UCSD-AML1 (cell line): ENCODE data around the gene JAG2.
A peak's percentile ranks its signal among the peaks of the same experiment; 100 is the strongest.

Experiments
- DNase-seq: peaks from one replicate; lab custom pipeline; 2025; ENCODE audit not compliant: unreplicated experiment; lab: John Stamatoyannopoulos, UW

JAG2 gene

DNA sequence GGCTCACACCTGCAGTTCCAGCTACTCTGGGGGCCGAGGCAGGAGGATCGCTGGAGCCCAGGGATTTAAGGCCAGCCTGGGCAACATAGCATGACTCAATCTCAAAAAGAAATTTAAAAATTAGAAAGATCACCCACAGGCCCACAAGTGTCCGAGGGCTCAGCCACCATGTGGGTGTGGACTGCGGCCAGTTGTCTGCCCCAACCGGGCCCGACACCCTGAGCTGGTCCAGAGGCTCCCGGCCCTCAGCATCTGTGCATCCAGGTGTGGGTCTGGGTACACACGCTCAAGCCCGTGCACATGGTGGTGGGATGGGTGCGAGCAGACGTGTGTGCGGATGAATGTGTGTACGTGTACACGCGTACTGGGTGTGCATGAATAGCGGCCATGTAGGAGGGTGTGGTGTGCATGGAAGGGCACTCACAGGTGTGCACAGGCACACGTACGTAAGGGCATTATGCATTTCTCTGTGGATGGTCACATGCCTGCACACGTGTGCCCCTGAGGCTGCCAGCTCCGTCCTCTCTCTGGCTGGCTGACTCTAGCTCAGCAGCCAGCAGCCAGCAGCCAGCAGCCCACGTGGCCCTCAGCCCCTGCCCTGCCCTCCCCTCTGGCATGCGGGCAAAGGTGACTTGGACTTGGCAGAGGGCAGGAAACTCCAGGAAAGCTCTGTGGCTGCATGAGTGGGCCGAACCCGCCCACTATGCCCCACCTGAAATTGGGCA lies 35.8 kb upstream of the JAG2 start:
- no peak for DNase-seq

DNA sequence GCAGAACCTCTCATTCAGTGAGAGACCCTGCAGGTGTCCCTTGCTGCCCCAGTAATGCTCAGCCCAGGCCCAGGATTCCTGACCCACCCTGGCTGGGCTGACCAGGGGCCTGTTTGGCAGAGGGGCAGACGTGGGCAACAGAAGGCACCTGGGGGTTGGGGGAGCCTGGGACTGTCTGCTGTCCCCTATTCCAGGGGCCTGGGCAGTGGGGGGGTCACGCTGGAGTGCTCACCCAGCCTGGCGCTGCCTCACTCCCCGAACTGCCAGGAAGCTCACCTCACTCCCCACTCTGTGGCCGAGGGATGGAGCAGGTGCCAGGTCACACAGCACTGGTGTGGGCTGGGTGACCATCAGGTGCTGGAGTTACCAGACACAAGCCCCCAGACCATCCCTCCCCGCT lies 35.1 kb upstream of the JAG2 start:
- no peak for DNase-seq

DNA sequence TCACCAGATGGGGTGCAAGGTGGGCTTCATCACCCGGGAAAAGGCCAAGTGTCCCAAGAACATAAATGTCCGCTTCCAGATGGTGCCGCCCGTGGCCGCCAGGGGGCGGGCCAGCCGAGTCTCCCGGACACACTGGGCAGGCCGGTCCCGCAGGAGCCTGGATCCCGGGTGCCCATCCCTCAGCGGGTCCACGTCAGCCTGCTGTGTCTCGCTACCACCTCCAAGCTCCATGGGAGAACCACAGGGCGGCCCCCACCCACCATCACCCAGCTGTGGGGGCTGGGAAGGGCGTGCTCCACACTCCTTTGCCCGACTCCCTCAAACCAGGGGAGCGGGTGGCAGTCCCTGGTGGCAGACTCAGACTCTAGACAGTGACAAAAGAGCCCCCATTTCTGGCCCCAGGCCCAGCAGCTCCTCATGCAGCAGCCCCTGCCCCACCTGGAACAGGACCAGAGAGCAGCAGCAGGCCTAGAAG lies 34.5 kb upstream of the JAG2 start:
- DNase-seq, result peak; percentile 69

DNA sequence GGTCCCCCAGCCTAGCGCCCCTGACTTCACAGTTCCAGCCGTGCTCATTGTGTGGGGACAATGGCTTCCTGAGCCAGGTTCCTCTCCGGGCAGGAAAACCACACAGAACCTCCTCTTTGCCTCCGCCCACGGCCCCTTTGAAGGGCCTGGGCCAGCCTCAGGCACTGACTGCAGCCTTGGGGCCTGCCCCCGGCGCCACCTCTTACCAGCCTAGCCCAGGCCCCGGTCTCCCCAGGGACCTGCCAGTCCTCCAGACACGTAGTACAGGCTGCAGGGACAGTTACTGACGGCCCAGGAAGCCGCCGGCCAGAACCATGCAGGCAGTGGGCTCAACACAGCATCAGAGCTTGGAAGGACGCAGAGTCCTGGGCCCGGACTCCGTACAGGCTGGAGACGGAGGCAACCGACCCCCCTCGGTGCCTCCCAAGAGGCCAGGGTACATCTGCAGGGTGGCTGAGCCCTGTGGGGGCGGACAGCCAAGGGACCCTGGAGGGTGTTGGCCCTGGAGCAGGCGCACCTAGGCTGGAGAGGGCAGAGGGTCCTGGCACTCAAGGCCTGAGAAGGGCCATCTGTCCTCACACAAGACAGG lies 33.4 kb upstream of the JAG2 start:
- peak; percentile 86 for DNase-seq

DNA sequence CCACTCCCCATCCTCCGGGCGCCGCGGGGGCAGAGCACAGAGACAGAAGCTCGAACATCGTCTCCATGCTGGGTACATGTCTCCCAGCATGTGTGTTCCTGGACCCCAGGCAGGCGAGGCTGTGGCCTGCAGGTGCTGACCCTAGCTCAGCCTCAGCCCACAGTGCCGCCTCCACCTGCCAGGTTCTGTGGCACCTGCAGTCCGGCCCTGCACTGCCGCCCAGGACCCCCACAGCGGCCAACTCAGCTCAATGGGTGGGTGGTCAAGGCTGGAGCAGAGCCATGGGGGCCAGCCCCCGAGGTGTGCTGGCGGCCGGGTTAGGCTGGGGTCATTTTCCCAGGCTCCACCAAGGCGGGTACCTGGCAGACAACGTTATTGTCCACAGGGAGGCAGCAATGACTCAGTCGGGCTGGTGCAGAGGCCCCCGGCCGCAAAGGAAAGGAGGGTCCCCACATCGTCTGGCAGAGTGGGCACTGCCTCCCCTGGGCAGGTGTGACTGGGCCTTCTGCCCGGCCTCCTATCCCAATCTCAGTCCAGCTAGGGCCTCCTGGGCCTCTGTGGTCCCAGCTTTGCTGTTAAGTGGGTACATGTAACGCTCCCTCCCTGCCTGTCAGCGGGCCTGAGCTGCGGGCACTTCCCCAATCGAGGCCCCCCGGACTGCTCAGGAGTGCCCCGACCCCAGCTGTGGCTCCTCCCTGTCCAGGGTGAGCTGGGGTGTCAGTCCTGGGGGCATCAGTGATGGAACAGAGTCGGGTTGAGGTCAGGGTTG lies 32.8 kb upstream of the JAG2 start:
- no peak for DNase-seq

DNA sequence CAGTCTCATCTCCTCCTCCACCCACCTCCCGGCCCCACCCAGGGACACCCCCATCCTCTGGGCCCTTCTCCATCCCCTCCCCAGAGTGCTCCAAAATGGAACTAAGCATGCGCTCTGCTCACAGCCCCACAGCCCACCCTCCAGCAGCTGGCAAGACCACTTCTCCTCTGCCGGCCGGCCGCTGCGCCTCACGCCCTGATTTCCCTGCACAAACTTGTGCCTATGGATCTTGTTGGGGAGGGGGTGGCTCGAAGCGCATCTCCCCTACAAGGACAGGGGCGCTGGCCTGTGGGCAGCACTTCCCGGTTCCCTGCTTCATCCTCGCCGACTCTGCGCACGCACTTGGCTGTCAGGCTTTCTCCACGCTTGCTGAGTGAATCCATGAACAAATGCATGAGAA lies 32.1 kb upstream of the JAG2 start:
- no peak for DNase-seq

DNA sequence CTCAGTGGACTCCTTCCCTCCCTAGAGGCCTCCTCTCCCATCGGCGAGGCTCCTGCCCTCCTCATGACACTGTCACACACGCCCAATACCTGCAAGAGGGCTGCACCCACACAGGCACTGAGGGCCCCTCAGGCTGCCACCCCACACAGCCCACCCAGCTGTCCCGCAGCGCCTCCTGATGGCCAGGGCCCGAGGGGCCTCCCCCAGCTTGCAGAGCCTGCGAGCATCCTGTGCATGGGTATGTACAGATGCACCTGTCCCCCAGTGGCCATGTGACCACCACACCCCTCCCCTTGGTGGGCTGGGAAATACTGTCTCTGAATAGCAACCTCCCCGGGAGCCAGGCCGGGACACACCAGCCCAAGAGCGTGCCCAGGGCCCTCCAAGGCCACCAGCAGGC lies 31.5 kb upstream of the JAG2 start:
- no peak for DNase-seq

DNA sequence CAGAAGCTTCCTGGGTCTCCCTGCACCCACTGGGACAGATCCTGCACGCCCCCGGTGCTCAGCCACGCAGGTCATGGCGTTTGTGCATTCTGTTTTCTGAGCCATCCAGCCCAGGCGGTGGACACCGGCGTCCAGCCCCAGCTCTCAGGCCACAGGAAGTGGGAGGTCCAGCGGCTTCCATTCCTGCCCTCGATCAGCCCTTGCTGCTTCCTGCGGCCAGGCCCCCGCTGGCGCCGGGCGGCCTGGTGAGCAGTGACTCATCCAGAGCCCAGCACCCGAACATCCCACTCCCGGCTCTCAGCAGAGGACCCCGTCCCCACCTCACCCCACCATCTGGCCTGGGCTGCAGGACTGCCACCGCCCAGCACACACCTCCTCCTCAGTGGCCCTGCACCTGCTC lies 30.5 kb upstream of the JAG2 start:
- DNase-seq, result peak; percentile 54

DNA sequence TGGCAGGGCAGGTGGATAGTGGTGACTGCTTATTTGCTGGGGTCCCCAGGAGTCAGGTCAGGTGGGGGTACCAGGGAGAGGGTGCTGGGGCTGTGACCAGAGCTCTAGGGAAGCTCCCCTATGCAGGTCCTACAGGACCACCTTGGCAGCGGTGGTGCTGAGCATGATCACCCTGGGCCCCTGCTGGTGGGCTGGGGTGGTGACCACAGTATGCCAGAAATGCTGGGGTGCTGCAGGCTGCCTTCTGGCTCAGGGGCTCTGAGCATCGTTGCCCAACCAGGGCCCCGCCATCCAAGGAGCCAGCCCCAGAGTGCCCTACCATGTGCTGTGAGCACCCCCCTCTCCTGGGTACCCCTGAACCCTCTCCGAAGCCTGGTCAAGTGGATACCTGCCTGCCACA lies 30.0 kb upstream of the JAG2 start:
- DNase-seq, result no peak

DNA sequence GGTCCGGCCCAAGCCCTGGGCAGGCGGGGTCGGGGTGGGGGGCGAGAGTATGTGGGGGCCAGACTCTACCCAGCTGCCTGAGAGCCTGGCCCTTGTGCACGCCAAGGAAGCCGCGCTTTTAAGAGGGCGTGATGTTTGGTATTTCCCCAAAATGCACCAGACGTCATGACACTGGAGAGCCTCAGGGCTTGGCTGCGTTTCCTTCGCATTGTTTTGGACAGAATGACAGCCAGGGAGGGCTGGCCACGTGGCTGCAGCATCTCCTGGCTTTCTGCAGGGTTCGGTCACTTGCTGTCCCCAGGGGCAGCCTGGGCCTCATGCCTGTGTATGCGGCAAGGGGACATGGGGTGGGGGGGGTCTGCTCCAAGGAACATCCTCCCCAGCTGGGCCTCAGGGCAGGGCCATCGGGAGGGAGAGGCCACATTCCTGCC lies 28.6 kb upstream of the JAG2 start:
- DNase-seq, result no peak

DNA sequence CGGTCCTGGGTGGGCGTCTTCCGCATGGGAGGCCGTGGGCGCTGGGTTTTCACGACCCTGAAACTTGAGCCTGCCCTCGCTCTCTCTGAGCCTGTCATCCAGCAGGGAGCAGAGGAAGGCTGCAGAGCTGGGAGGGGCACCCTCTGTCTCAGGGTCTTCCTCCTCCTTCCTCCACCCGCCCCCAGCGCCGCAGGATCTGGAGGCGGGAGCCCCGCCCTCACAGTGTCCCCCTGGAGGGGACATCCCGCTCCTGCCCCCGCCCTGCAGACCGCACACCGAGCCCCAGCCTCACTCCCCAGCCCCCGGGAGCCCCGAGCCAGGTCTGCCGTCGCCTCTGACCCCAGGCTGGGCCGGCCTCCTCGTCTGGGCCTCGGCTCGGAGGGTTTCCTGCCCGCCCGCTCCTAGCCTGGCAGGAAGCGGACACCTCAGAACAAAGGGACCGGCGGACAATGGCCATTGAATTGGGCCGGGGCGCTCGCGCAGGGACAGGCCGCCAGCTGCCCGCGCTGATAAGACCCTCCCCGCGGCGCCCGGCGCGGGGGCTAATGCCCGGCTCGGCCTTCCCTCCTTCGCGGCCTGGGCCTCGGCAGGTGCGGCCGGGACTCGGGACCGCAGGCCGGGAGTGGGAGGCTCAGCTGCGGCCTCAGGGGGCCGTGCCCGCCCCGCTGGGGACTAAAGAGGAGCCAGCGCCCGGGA lies 27.8 kb upstream of the JAG2 start:
- DNase-seq, result no peak

DNA sequence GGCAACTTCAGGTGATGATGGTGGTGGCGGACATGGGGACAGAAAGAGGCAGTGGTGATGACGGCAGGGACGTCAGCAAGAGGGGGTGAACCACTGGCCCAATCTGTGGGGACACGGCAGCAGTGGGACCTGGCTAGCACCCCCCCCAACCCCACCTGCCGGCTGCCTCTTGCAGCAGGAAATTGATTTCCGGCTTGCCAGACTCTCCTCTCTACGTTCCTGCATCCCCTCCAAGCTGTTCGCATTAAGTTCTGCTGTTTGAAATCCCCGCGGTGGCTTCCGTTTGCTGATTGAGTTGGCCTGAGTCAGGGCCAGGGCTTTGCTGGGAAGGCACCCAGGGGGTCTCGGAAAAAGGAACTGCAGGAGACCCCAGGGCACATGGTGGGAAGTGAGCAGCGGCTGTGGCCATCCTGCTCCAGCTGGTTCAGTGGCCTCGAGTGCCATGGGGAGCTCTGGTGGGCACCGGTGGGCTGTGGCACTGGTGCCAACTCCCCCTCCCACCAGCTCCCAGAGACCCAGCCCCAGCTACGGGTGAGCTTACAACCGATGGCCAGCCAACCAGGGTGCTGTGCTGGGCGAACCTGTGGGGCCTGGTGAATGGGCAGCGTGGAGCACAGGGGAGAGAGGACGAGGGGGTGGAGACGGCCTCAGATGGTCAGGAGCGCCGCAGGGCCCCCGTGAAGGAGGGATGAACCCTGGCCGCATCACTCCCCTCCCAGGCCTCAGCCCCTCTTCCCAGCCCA lies 27.1 kb upstream of the JAG2 start:
- peak; percentile 34 for DNase-seq

DNA sequence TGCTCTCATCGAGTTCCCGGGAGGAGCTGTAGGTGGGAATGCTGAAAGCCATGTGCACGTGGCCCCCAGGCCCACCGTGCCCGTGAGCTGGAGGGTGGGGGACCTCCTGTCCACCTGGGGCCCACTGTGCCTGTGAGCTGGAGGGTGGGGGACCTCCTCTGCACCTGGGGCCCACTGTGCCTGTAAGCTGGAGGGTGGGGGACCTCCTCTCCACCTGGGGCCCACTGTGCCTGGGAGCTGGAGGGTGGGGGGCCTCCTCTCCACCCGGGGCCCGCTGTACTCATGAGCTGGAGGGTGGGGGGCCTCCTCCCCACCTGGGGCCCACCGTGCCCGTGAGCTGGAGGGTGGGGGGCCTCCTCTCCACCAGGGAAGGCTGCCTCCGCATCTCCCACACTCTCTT lies 26.5 kb upstream of the JAG2 start:
- DNase-seq, result no peak

DNA sequence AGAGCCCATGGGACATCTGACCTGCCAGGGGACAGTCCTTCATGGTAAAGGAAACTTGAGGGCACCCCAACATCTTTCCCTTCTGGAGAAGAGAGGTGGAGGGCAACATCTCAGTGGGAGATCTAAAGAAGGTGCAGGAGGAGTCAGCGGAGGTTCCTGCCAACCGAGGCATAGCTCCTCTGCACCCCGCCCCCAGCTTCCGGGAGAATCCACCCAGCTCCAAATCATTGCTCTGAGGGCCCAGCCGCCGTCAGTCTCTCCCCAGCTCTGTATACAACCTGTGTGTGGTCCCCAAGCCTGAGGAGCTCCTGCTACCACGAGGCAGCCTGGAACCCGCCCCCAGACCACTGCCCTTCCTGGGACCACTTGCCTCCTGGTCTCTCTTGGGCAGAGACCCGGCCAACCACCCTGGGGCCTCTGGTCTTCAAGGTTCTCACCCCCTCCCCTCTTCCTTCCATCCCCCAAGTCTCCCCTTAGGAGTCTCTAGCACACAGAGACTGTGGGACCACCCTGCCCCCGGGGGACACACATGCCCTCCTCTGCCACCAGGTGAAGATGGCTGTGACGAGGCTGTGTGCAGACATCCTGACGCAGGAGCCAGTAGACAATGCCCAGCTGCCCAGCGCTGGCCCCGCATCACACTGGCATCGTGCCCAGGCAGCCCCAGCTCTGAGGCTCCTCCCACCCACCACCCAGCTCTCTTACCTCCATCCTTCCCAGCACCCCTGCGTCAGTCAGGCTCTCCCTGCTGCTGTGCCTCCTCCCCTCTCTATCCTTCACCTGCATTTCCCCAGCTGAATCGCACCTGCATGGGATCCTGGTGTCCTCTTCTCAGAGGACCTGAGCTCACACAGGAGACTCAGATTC lies 25.6 kb upstream of the JAG2 start:
- DNase-seq, result peak; percentile 33

DNA sequence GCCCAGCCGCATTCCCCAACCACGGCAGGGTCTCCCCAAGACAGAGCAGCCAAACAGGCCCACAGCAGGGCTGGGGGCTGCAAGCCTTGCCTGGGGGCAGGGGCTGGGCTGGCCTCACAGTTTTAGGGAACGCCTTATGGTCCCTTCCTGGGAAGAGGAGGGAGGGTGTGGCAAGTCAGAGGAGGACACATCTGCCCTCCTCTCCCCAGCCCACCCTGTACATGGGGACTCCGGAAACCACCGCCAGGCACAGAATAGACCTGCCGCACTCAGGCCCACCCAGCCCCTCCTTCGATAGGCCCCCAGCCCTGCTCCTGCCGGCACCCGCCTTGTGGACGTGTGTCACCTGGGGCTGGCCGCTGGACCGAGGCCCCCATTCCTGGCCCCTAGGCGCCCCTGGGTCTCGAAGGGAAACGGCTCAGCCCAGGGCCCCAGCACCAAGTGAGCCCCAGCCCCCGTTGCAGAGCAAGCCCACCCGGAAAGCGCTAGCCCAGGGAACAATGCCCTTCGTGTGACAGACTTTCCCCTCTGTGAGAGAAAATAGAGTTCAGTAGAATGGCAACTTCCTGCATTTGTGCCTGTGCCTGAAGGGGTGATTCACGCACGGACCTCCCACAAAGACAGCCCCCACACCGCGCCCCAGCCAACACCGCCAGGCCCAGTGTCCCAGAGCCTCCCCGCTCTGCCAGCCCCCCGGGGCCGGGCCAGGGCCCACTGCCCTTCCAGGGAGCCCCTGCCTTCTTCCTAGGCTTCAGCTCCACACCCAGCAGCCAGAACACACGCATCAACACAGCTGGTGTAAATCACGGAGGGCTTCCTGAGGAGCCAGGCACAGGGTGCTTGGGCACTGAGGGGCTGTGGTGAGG lies 24.5 kb upstream of the JAG2 start:
- DNase-seq, result peak; percentile 38

DNA sequence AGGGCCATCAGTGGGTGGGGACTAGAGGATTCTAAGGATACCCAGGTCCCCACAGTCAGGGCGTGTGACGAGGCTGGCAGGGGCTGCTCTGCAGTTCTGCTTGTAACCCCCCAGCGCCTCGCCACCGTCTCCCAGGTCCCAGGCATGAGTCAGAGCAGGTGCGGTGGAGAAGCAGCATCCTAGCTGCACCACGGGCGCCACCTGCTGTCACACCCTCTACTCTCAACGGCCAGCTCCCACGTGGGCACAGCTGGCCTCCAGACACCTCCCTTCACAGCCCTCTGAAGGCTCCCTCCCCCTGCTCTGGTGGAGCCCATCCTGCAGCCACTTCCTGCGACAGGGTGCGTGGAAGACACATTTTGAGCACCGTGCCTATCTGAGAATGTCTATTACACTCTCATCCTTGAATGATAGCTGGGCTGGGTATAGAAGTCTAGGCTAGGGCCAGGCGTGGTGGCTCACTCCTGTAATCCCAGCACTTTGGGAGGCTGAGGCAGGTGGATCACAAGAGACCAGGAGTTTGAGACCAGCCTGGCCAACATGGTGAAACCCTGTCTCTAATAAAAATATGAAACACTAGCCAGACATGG lies 19.5 kb upstream of the JAG2 start:
- DNase-seq, result peak; percentile 30

DNA sequence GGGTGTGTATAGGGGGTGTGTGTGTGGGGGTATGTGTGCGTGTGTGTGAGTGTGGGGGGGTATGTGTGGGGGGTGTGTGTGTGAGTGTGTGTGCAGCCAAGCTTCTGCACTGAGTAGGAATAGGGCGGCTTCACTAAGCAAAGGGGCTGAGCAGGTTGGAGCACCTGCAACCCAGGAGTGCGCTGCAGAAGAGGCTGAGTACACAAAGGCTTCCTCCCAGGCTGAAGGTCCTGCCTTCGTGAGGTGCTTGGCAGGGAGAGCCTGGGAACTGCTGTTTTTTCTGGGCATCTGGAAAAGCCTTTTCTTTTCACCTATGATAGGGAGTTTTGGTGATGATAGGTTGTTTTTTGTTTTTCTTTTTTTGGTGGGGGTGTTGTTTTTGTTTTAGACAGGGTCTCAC lies 18.5 kb upstream of the JAG2 start:
- no peak for DNase-seq

DNA sequence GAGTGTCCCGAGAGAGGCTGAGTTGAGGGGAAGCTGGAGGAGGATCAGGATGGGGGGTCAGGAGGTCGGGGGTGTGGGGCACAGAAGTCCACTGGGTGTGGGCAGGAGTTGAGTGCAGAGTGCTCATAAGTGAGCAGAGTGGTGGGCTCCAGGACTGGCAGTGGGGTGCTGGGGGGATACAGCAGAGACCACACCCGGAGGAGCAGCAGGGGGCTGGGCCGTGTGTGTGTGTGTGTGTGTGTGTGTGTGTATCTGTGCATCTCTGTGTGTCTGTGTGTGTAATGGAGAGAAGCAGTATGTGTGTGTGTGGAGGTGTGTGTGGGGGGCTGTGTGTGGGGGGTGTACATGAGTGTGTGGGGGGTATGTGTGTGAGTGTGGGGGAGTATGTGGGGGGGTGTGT lies 17.4 kb upstream of the JAG2 start:
- no peak for DNase-seq

DNA sequence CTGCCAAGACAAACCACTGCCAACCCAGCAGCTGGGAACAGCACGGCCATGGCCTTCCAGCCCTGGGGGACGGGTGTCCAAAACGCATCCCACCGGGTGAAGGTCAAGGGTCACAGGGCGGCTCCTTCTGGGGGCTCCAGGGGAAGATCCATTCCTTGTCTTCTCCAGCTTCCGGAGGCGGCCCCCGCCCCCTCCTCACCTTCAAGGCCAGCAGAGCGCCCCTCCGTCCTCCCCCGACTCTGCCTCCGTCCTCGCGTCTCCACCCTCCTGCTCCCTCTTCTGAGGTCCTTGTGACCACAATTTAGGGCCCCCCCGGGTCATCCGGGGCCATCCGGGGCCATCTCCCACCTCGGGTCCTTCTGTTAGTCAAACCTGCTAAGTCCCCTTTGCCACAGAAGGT lies 16.4 kb upstream of the JAG2 start:
- DNase-seq, result no peak
